A549 (cell line): ENCODE results near the gene LDLRAD4.

Source experiments
- BHLHE40 ChIP-seq: IDR thresholded peaks from 2 replicates; pipeline ENCODE4 v1.6.1; 2012; ENCODE audit warnings: low read depth, low read length, inconsistent platforms
- CTCF ChIP-seq: fragments of >200 bp; sonication (Bioruptor Twin); formaldehyde crosslinking; IDR thresholded peaks from 3 replicates; pipeline ENCODE4 v1.5.1; 2016
- ESRRA ChIP-seq: fragments of 150-350 bp; IDR thresholded peaks from 2 replicates; pipeline ENCODE4 v1.6.1; 2014; ENCODE audit warnings: mild to moderate bottlenecking, low read length, borderline replicate concordance
- HMGXB4 ChIP-seq: fragments of 250-450 bp; sonication (Bioruptor Pico); IDR thresholded peaks from 2 replicates; pipeline ENCODE4 v1.5.0; 2021; ENCODE audit warnings: mild to moderate bottlenecking, moderate library complexity, borderline replicate concordance
- HOXA7 ChIP-seq: fragments of 250-450 bp; sonication (Bioruptor Pico); IDR thresholded peaks from 2 replicates; pipeline ENCODE4 v1.5.0; 2020; ENCODE audit warnings: mild to moderate bottlenecking, moderate library complexity
- JUNB ChIP-seq: fragments of >200 bp; sonication (Bioruptor Twin); formaldehyde crosslinking; IDR thresholded peaks from 2 replicates; pipeline ENCODE4 v1.6.1; 2016
- MYC ChIP-seq: IDR thresholded peaks from 2 replicates; pipeline ENCODE4 v1.6.1; 2012; ENCODE audit warnings: mild to moderate bottlenecking, inconsistent platforms, low read length, improper control_type of control experiment, borderline replicate concordance
- POLR2A ChIP-seq: IDR thresholded peaks from 2 replicates; pipeline ENCODE4 v1.6.1; 2012; ENCODE audit warnings: mild to moderate bottlenecking, low read length
- POLR2AphosphoS2 ChIP-seq: conservative IDR thresholded peaks from 2 replicates; pipeline ENCODE4 v1.6.1; 2012; ENCODE audit warnings: low read length, improper control_type of control experiment, inconsistent platforms
- RCOR1 ChIP-seq: fragments of 150-350 bp; IDR thresholded peaks from 2 replicates; pipeline ENCODE4 v1.6.1; 2014; ENCODE audit warnings: antibody characterized with exemption, low read length, low read depth
- SREBF2 ChIP-seq: fragments of 450-650 bp; IDR thresholded peaks from 2 replicates; pipeline ENCODE4 v1.6.1; 2014; ENCODE audit warnings: mild to moderate bottlenecking, moderate library complexity
- USF2 ChIP-seq: fragments of 450-650 bp; IDR thresholded peaks from 2 replicates; pipeline ENCODE4 v1.6.1; 2014; ENCODE audit warnings: antibody characterized with exemption

- TF ChIP-seq ESRRA: no peak
- no peak for TF ChIP-seq POLR2A
- TF ChIP-seq POLR2AphosphoS2: no peak
- TF ChIP-seq RCOR1: no peak
- TF ChIP-seq HMGXB4 (CRISPR knock-in tag): no peak
- TF ChIP-seq CTCF: no peak
- no peak for TF ChIP-seq JUNB
- TF ChIP-seq MYC: no peak
- TF ChIP-seq HOXA7: no peak
- TF ChIP-seq USF2: no peak
- TF ChIP-seq BHLHE40: no peak
- TF ChIP-seq SREBF2: no peak
Observed at GRCh38 chr18:13406736-13407135, 188.2 kb downstream of the LDLRAD4 start.
